OCI-M1 (cell line): Measurements from ENCODE around the gene CWC27.
"Not testable (repeated sequence)": the region's sequence is repeated elsewhere in the genome, so short reads cannot be mapped to it uniquely, and the experiment has no call there.

Experiments used
- DNase-seq: peaks from one replicate; lab custom pipeline; 2025; lab: John Stamatoyannopoulos, UW

Gene CWC27

GRCh38 chr5:64925123-64925522 lies 156.4 kb downstream of the CWC27 start:
- no peak for DNase-seq

- no peak for DNase-seq
These were observed 161.1 kb downstream of the CWC27 start for GRCh38 chr5:64929833-64930232.

GRCh38 chr5:64930672-64931318 lies 162.1 kb downstream of the CWC27 start:
- DNase-seq: no peak

- DNase-seq: not testable (repeated sequence)
These were observed 170.7 kb downstream of the CWC27 start for GRCh38 chr5:64939422-64939771.

- no peak for DNase-seq
These were observed 171.2 kb downstream of the CWC27 start for GRCh38 chr5:64939772-64940510.

- DNase-seq: no peak
These were observed 173.7 kb downstream of the CWC27 start for GRCh38 chr5:64942460-64942859.

GRCh38 chr5:64944868-64945267 lies 176.1 kb downstream of the CWC27 start:
- DNase-seq: no peak

- DNase-seq: peak; percentile 18
These were observed 178.3 kb downstream of the CWC27 start for GRCh38 chr5:64947031-64947430.

GRCh38 chr5:64947801-64948200 lies 179.1 kb downstream of the CWC27 start:
- DNase-seq: no peak

GRCh38 chr5:64949331-64949730 lies 180.6 kb downstream of the CWC27 start:
- no peak for DNase-seq

GRCh38 chr5:64952951-64953673 lies 184.4 kb downstream of the CWC27 start:
- DNase-seq: no peak

- DNase-seq: no peak
These were observed 185.8 kb downstream of the CWC27 start for GRCh38 chr5:64954518-64954917.

- DNase-seq: peak; percentile 65
These were observed 190.1 kb downstream of the CWC27 start for GRCh38 chr5:64958757-64959391.

- no peak for DNase-seq
These were observed 194.5 kb downstream of the CWC27 start for GRCh38 chr5:64963278-64963677.

GRCh38 chr5:64968591-64969110 lies 199.9 kb downstream of the CWC27 start:
- DNase-seq: no peak

GRCh38 chr5:64969578-64969977 lies 200.8 kb downstream of the CWC27 start:
- DNase-seq: no peak

GRCh38 chr5:64971513-64971912 lies 202.8 kb downstream of the CWC27 start:
- peak; percentile 69 for DNase-seq

GRCh38 chr5:64971990-64972389 lies 203.3 kb downstream of the CWC27 start:
- no peak for DNase-seq

GRCh38 chr5:64972591-64972990 lies 203.9 kb downstream of the CWC27 start:
- no peak for DNase-seq

- DNase-seq: peak; percentile 47
These were observed 204.5 kb downstream of the CWC27 start for GRCh38 chr5:64973215-64973614.

GRCh38 chr5:64977779-64978178 lies 209.0 kb downstream of the CWC27 start:
- DNase-seq: no peak

- no peak for DNase-seq
These were observed 209.8 kb downstream of the CWC27 start for GRCh38 chr5:64978546-64978945.
